HG03135 (cell line): ENCODE measurements around the gene TIMMDC1.
"Not testable (repeated sequence)": the region's sequence is repeated elsewhere in the genome, so short reads cannot be mapped to it uniquely, and the experiment has no call there.

Source experiments
- ATAC-seq: cut with Tn5 transposase; IDR thresholded peaks from one replicate; pipeline ENCODE4 v1.9.1; 2021; ENCODE audit warnings: mild to moderate bottlenecking, moderate library complexity; ENCODE audit not compliant: unreplicated experiment

Gene TIMMDC1

GRCh38 chr3:119553823-119554415, 55.6 kb downstream of the TIMMDC1 start:
- ATAC-seq: no peak

- no peak for ATAC-seq
These were observed 57.0 kb downstream of the TIMMDC1 start for GRCh38 chr3:119555309-119555735.

- ATAC-seq: no peak
These were observed 57.6 kb downstream of the TIMMDC1 start for GRCh38 chr3:119555929-119556328.

GRCh38 chr3:119557192-119557876, 59.0 kb downstream of the TIMMDC1 start:
- no peak for ATAC-seq

- no peak for ATAC-seq
These were observed 59.5 kb downstream of the TIMMDC1 start for GRCh38 chr3:119557877-119558269.

GRCh38 chr3:119558626-119559317, 60.4 kb downstream of the TIMMDC1 start:
- ATAC-seq: no peak

GRCh38 chr3:119559441-119559963, 61.2 kb downstream of the TIMMDC1 start, which contains the start of gene CD80:
Gene CD80, minus strand, starts transcription at chr3:119559614. Its CDS starts 1,886 bp downstream, at chr3:119557728.
- ATAC-seq: peak; percentile 55

GRCh38 chr3:119560160-119560559, 61.8 kb downstream of the TIMMDC1 start:
- no peak for ATAC-seq

- ATAC-seq: peak; percentile 77
These were observed 64.1 kb downstream of the TIMMDC1 start for GRCh38 chr3:119562307-119562961.

- not testable (repeated sequence) for ATAC-seq
These were observed 65.0 kb downstream of the TIMMDC1 start for GRCh38 chr3:119563334-119563733.

- no peak for ATAC-seq
These were observed 70.8 kb downstream of the TIMMDC1 start for GRCh38 chr3:119569156-119569555.

GRCh38 chr3:119570229-119570628, 71.9 kb downstream of the TIMMDC1 start:
- ATAC-seq: peak; percentile 69

- ATAC-seq: no peak
These were observed 72.9 kb downstream of the TIMMDC1 start for GRCh38 chr3:119571230-119571629.

GRCh38 chr3:119571688-119572087, 73.3 kb downstream of the TIMMDC1 start:
- ATAC-seq: no peak
